Endothelial cell of umbilical vein (primary cell): ENCODE measurements around the gene SIX6. TPM values are rescaled to one million over a fixed set of nuclear protein-coding genes. Genes with fewer than 3 reads are reported as not detected.

Source experiments
- BruUV-seq: library from RNA; stranded (reverse); fragments of 400-500 nt; replicated peaks from 2 replicates; lab custom pipeline; 2021; lab: Mats Ljungman, UMichigan
- CTCF ChIA-PET: fragments of 300-600, 350-600 bp; sonication (Branson Sonifier 250); formaldehyde crosslinking; loops from one replicate; lab custom pipeline; 2021; ENCODE audit warnings: antibody characterized with exemption, inconsistent platforms; lab: Charles Lee
- POLR2A ChIA-PET: fragments of 300-600, 350-600 bp; sonication (Branson Sonifier 250); formaldehyde crosslinking; loops from one replicate; lab custom pipeline; 2021; ENCODE audit warnings: antibody characterized with exemption, inconsistent platforms; lab: Charles Lee
- DNase-seq: peaks from one replicate; pipeline ENCODE4 v3.0.0-alpha.2; 2011; ENCODE audit warnings: low read depth, low spot score
- FAIRE-seq: peaks from 2 replicates; lab custom pipeline; 2011; peaks lifted over from hg19 to GRCh38; lab: Jason Lieb, UNC
- H2AFZ ChIP-seq: 2 replicates; pipeline ENCODE4 v1.6.0; 2012; ENCODE audit warnings: low read depth, low read length, control low read depth, inconsistent platforms
- H3K27ac ChIP-seq: 2 replicates; pipeline ENCODE4 v1.5.1; 2011; ENCODE audit warnings: low read depth, mild to moderate bottlenecking, control low read depth, low read length, moderate library complexity; ENCODE audit not compliant: insufficient read depth
- H3K27me3 ChIP-seq, 2 experiments: 2 replicates each; pipeline versions ENCODE4 v1.6.0 to v1.6.1; 2011; ENCODE audit warnings: low read length in 2 of 2, mixed read lengths in 1 of 2; ENCODE audit not compliant: control insufficient read depth in 2 of 2, insufficient read depth in 2 of 2
- H3K36me3 ChIP-seq, 2 experiments: 2 replicates in 1 of 2; 3 replicates in 1 of 2; pipeline ENCODE4 v1.5.1; 2011; ENCODE audit warnings: low read length in 2 of 2, mild to moderate bottlenecking in 1 of 2, moderate library complexity in 1 of 2; ENCODE audit not compliant: control insufficient read depth in 2 of 2, insufficient read depth in 2 of 2; ENCODE audit errors: extremely low read depth in 1 of 2
- H3K4me1 ChIP-seq: 3 replicates; pipeline ENCODE4 v1.5.1; 2011; ENCODE audit warnings: mild to moderate bottlenecking, low read length; ENCODE audit not compliant: control insufficient read depth, insufficient read depth; ENCODE audit errors: extremely low read depth
- H3K4me2 ChIP-seq: 2 replicates; pipeline ENCODE4 v1.6.1; 2011; ENCODE audit warnings: low read length, control low read depth, mixed read lengths; ENCODE audit not compliant: insufficient read depth
- H3K4me3 ChIP-seq, 3 experiments: fragments of 200-600 bp in 1 of 3; sonication (generic), shearing (Covaris generic) in 1 of 3; replicated peaks in 1 of 3; 2 replicates each; pipeline ENCODE4 v1.5.1; 2011 to 2016; ENCODE audit warnings: control low read depth in 3 of 3, low read length in 3 of 3, mild to moderate bottlenecking in 2 of 3, inconsistent platforms in 1 of 3, low read depth in 1 of 3, moderate library complexity in 1 of 3; ENCODE audit not compliant: insufficient read depth in 1 of 3
- H3K79me2 ChIP-seq: 2 replicates; pipeline ENCODE4 v1.6.0; 2012; ENCODE audit warnings: low read length, inconsistent platforms; ENCODE audit not compliant: control insufficient read depth, insufficient read depth
- H3K9ac ChIP-seq: replicated peaks from 2 replicates; pipeline ENCODE3; 2011; ENCODE audit warnings: low read length, control low read depth; ENCODE audit not compliant: insufficient read depth; ENCODE audit errors: extremely low read depth
- H3K9me1 ChIP-seq: replicated peaks from 3 replicates; pipeline ENCODE4 v1.6.0; 2011; ENCODE audit warnings: mild to moderate bottlenecking, low read length; ENCODE audit not compliant: control insufficient read depth, insufficient read depth; ENCODE audit errors: extremely low read depth
- H3K9me3 ChIP-seq: replicated peaks from 2 replicates; pipeline ENCODE4 v1.5.1; 2012; ENCODE audit warnings: low read length, inconsistent platforms; ENCODE audit not compliant: control insufficient read depth, insufficient read depth
- H4K20me1 ChIP-seq: replicated peaks from 2 replicates; pipeline ENCODE3; 2011; ENCODE audit warnings: mild to moderate bottlenecking, low read length; ENCODE audit not compliant: control insufficient read depth, insufficient read depth; ENCODE audit errors: extremely low read depth
- CTCF ChIP-seq, 2 donors: IDR thresholded peaks; 1 replicate in 1 of 2; 2 replicates in 1 of 2; pipeline ENCODE4 v1.5.1; 2011; ENCODE audit warnings: low read length in 2 of 2, mild to moderate bottlenecking in 2 of 2, moderate library complexity in 2 of 2, control low read depth in 1 of 2, inconsistent platforms in 1 of 2, low read depth in 1 of 2; ENCODE audit not compliant: insufficient read depth in 1 of 2; ENCODE audit errors: extremely low read depth in 1 of 2
- EZH2 ChIP-seq: IDR thresholded peaks from 2 replicates; pipeline ENCODE4 v1.6.1; 2012; ENCODE audit warnings: borderline replicate concordance, low read depth, mild to moderate bottlenecking, moderate library complexity, low read length, inconsistent platforms; ENCODE audit not compliant: severe bottlenecking
- FOS ChIP-seq: IDR thresholded peaks from 2 replicates; pipeline ENCODE4 v1.6.1; 2011; ENCODE audit warnings: mild to moderate bottlenecking, low read length, moderate library complexity, borderline replicate concordance; ENCODE audit not compliant: insufficient read depth
- GATA2 ChIP-seq: IDR thresholded peaks from 2 replicates; pipeline ENCODE4 v1.7.0; 2011; ENCODE audit warnings: low read depth, mild to moderate bottlenecking, moderate library complexity, mixed read lengths, low read length; ENCODE audit not compliant: insufficient read length, insufficient read depth
- JUN ChIP-seq: IDR thresholded peaks from 2 replicates; pipeline ENCODE4 v1.6.1; 2011; ENCODE audit warnings: borderline replicate concordance, low read depth; ENCODE audit not compliant: insufficient read length, insufficient read depth
- MAX ChIP-seq: IDR thresholded peaks from 2 replicates; pipeline ENCODE4 v1.6.1; 2011; ENCODE audit not compliant: insufficient read depth, insufficient read length
- MYC ChIP-seq: IDR thresholded peaks from one replicate; pipeline ENCODE4 v1.6.1; 2011; ENCODE audit warnings: mild to moderate bottlenecking, low read depth, low read length
- POLR2A ChIP-seq: IDR thresholded peaks from 2 replicates; pipeline ENCODE4 v1.6.1; 2012; ENCODE audit warnings: low read depth, mild to moderate bottlenecking, control low read depth, low read length
- POLR2AphosphoS5 ChIP-seq: IDR thresholded peaks from 2 replicates; pipeline ENCODE4 v1.6.1; 2012; ENCODE audit warnings: low read depth, mild to moderate bottlenecking, control low read depth, low read length, moderate library complexity; ENCODE audit not compliant: insufficient read depth
- dilution Hi-C: fragments of 300-500 bp; cut with MboI; formaldehyde crosslinking; loops from one replicate; pipeline ENCODE4 v1.15.0; 2019; ENCODE audit warnings: low sequenced_read_pairs; ENCODE audit not compliant: extremely low pct_ligation_motif_present
- intact Hi-C: fragments of 100-400 bp; cut with micrococcal nuclease; formaldehyde crosslinking; loops from one replicate; pipeline ENCODE4 v1.10.0; 2022
- polyA plus RNA-seq, 4 experiments: library from polyadenylated mRNA; depleted of rRNA in 3 of 4; stranded (reverse) in 3 of 4; unstranded in 1 of 4; fragments of >200 nt; gene quantifications; 2 replicates each; pipeline versions ENCODE4 v1.2.1 to v1.2.3, GENCODE V29; 2011 to 2012; ENCODE audit warnings: missing spikeins in 1 of 4
- total RNA-seq: library from RNA; stranded (reverse); gene quantifications from 2 replicates; pipeline ENCODE4 v1.2.3, GENCODE V29; 2021

Gene SIX6
- total and polyA plus RNA-seq, 2 donors (not counting 3 experiments of a cell fraction or from before 2014, with no cell fraction given) = not detected

DNA sequence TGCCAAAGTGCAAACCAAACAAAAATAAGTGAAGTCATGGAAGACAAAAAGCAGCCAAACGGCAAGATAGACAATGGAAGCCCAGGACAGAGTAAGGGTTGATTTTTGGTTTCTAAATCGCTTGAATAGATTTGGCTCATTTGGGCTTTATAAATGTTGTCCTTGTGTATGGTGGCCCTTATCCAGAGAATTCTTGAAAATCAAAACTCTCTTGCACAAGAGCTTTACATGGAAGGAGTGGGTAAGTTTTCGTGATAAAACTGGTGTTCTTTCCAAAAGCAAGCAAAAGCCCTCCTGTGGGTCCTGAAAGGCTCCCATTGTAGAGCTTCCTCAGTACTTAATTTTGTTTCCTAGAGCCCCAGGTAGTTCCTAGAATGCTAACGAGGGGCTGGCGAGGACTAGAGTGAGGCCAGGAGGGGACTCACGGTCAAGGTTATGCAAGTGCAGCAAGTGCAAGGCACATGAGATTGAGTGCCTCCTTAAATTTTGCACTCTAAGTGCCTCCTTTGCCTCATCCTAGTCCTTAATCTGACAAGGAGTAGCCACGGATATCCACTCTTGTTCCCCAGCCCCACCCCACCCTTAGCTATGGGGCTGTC, 4.1 kb downstream of the SIX6 start:
- BruUV-seq = no TSS peak
- H3K9me3 ChIP-seq = no peaks in the 10 kb centered on the region
- H3K27ac ChIP-seq = no peak overlapping the region
- H3K36me3 ChIP-seq = no peaks in the 10 kb centered on the region
- ChIA-PET CTCF (no interaction called here), POLR2A (no interaction called here)
- no peak overlapping the region for H3K4me3 ChIP-seq
- peaks cover 3% of the 10 kb centered on the region for H3K4me1 ChIP-seq
- intact Hi-C loops = no loop called here
- no peak overlapping the region for H3K9ac ChIP-seq
- no peaks in the 10 kb centered on the region for H3K79me2 ChIP-seq
- no peak overlapping the region for H3K4me2 ChIP-seq
- DNase-seq (no peak), FAIRE-seq (no peak)
- TF ChIP-seq MAX (no peak), JUN (no peak), MYC (no peak), FOS (no peak), POLR2AphosphoS5 (no peak), EZH2 (no peak), POLR2A (no peak), CTCF (IDR thresholded peaks at IDR 0.05; ENCODE audit: extremely low read depth in 1 of 2, insufficient read depth in 1 of 2, low read depth in 1 of 2, low read length in 2 of 2) (no peak), GATA2 (no peak)
- dilution Hi-C loops = no loop called here
- peaks cover 80 to 99% of the 10 kb centered on the region in 2 experiments for H3K27me3 ChIP-seq
- no peaks in the 10 kb centered on the region for H4K20me1 ChIP-seq
- no peaks in the 10 kb centered on the region for H3K9me1 ChIP-seq
- no peak overlapping the region for H2AFZ ChIP-seq
